ENCODE data around the gene GALM.

GALM gene

DNA sequence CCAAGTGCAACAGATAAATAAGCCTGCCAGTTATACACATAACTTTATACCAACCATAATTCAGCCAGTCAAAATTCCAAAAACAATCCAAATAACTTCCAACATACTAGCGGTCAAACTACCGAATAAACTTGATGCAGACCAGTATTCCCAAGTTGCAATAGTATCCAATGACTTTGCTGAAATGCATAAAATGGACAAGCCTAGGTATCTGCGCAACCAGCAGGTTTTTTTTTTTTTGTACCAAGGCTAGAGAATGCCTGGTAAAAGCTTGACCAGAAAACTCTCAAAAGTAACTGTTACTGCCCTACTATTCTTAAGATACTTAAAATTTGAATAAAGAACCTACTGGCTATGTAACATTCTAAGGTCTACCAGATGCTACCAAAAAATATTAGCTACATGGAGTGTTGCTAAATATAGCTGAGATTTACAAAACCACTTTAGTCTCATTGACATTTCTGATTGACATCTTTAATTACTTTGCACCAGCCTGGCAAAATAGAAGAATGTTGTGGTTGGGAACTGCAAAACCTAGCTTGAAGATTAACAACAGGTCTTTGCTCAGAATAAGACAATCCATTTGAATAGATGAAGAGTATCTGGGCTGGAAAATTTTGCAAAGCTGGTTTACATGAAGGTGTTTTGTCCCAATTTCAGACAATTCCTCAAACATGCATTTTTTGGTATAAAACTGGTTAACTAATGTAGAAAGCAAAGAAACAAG, 77.9 kb downstream of the GALM start:
- Histone ChIP-seq H3K9me3 (ENCODE audit: control insufficient read depth, insufficient read depth, low read depth, low read length) (no peaks in the 10 kb centered on the region), H3K27me3 (ENCODE audit: control insufficient read depth, insufficient read depth, low read length) (no peaks in the 10 kb centered on the region), H3K36me3 (ENCODE audit: control insufficient read depth, insufficient read depth, low read length) (peaks cover 89% of the 10 kb centered on the region), H3K27ac (ENCODE audit: low read depth, low read length) (no peak overlapping the region), H3K4me1 (ENCODE audit: control insufficient read depth, insufficient read depth, low read length) (peaks cover 8% of the 10 kb centered on the region; the same call in 1 of the 2 replicates), H3K9ac (ENCODE audit: low read length) (no peak overlapping the region), H3K4me3 (ENCODE audit: low read depth, low read length) (no peak overlapping the region)

DNA sequence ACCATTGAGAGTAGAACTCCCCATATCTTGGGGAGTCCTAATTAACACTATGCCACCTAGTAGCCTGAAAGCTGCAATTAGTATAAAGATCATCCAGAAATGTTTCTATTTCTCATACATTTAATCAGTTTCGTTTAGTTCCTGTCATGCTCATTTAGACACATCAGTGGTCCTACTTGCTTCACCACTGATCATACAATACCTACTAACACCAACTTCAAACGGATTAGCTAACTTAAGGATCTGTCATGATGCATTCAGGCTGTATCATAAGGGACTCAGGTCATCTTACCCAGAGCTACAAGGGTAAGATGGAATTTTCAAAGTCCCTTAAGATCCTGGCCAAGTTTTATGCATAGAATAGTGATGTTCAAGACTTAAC, 78.5 kb downstream of the GALM start:
- Histone ChIP-seq H3K27me3 (ENCODE audit: control insufficient read depth, insufficient read depth, low read length) (no peaks in the 10 kb centered on the region), H3K9ac (ENCODE audit: low read length) (no peak overlapping the region), H3K27ac (ENCODE audit: low read depth, low read length) (no peak overlapping the region), H3K4me3 (ENCODE audit: low read depth, low read length) (no peak overlapping the region), H3K36me3 (ENCODE audit: control insufficient read depth, insufficient read depth, low read length) (peaks cover 89% of the 10 kb centered on the region), H3K4me1 (ENCODE audit: control insufficient read depth, insufficient read depth, low read length) (peaks cover 11% of the 10 kb centered on the region; the same call in 1 of the 2 replicates), H3K9me3 (ENCODE audit: control insufficient read depth, insufficient read depth, low read depth, low read length) (no peaks in the 10 kb centered on the region)

DNA sequence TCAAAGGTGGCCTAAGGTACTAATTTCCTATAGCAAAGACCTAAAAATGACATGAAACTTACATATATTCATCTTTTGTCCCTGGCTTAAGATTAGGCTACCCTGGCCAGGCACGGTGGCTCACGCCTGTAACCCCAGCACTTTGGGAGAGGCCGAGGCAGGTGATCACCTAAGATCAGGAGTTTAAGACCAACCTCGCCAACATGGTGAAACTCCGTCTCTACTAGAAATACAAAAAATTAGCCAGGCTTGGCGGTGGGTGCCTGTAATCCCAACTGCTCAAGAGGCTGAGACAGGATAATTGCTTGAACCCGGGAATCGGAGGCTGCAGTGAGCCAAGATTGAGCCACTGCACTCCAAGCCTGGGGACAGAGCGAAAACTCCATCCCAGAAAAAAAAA, 79.4 kb downstream of the GALM start:
- H3K27me3 ChIP-seq (ENCODE audit: control insufficient read depth, insufficient read depth, low read length), result no peaks in the 10 kb centered on the region
- H3K9ac ChIP-seq (ENCODE audit: low read length), result no peak overlapping the region
- no peak overlapping the region for H3K27ac ChIP-seq (ENCODE audit: low read depth, low read length)
- H3K4me1 ChIP-seq (ENCODE audit: control insufficient read depth, insufficient read depth, low read length), result peaks cover 11% of the 10 kb centered on the region; the same call in 1 of the 2 replicates
- no peaks in the 10 kb centered on the region for H3K9me3 ChIP-seq (ENCODE audit: control insufficient read depth, insufficient read depth, low read depth, low read length)
- H3K4me3 ChIP-seq (ENCODE audit: low read depth, low read length), result no peak overlapping the region
- peaks cover 93% of the 10 kb centered on the region for H3K36me3 ChIP-seq (ENCODE audit: control insufficient read depth, insufficient read depth, low read length)

DNA sequence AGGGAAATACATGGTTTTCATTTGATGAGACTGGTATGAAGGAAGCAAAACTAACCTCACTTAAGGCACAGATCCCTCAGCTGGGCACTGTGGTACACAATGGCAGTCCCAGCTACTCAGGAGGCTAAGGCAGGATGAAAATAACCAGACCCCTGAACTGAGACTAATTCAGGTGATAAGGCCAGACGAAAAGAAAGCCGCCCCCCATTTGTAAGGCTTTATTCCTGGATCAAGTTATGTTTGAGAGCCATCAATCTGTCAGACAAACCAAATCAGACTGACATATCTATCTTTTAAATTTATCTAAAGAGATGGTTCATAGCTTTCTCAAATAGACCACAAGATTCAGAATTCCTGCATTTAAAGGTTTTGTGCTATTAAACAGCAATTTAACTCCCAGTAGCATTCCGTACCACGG, 81.1 kb downstream of the GALM start:
- no peak overlapping the region for H3K9ac ChIP-seq (ENCODE audit: low read length)
- peaks cover 13% of the 10 kb centered on the region for H3K4me1 ChIP-seq (ENCODE audit: control insufficient read depth, insufficient read depth, low read length)
- H3K4me3 ChIP-seq (ENCODE audit: low read depth, low read length), result no peak overlapping the region
- no peak overlapping the region for H3K27ac ChIP-seq (ENCODE audit: low read depth, low read length)
- peaks cover 85% of the 10 kb centered on the region for H3K36me3 ChIP-seq (ENCODE audit: control insufficient read depth, insufficient read depth, low read length)
- H3K9me3 ChIP-seq (ENCODE audit: control insufficient read depth, insufficient read depth, low read depth, low read length), result no peaks in the 10 kb centered on the region
- H3K27me3 ChIP-seq (ENCODE audit: control insufficient read depth, insufficient read depth, low read length), result no peaks in the 10 kb centered on the region

DNA sequence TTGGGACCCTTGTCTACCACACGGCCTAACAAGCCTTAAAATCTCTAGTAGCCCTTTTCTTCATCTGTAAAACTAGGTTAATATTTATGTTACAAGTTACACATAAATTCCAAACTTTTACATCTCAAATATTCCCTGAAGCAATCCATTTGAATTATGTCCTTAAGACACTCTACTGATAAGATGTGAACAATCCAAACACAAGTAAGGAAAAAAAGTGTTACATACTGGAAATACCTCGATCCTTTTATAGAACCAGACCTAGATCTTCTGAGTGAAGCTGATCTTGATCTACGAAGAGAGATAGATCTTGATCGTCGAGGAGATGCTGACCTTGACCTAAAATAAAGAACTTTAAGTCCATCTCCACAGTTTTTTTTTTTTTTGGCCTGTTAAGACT, 81.9 kb downstream of the GALM start:
- H3K4me3 ChIP-seq (ENCODE audit: low read depth, low read length), result 0 out of 2 replicates have a peak overlapping the region, but pooled peaks have one; percentile 99

DNA sequence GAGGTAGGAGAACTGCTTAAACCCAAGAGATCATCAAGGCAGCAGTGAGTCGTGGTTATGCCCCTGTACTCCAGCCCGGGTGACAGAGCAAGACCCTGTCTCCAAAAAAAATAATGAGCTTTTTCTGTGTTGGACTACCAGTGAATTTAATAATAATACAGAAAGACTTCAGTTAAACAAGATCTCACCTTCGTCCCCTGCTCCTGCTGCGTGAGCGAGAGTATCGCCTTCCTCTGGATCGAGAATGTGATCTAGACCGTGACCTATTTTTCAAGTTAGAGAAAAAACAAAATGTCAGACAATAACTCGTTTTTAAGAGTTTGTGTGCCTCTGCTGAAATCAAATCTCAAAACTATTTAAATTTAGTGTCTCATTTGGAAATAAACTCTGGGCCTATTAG, 82.5 kb downstream of the GALM start:
- Histone ChIP-seq H3K9me3 (ENCODE audit: control insufficient read depth, insufficient read depth, low read depth, low read length) (no peaks in the 10 kb centered on the region), H3K9ac (ENCODE audit: low read length) (no peak overlapping the region), H3K4me3 (ENCODE audit: low read depth, low read length) (peak overlapping the region; percentile 99), H3K27me3 (ENCODE audit: control insufficient read depth, insufficient read depth, low read length) (no peaks in the 10 kb centered on the region), H3K27ac (ENCODE audit: low read depth, low read length) (no peak overlapping the region), H3K4me1 (ENCODE audit: control insufficient read depth, insufficient read depth, low read length) (peaks cover 18% of the 10 kb centered on the region), H3K36me3 (ENCODE audit: control insufficient read depth, insufficient read depth, low read length) (peaks cover 72% of the 10 kb centered on the region)

More for the DNA sequence above, 81.9 kb downstream of the GALM start:
- Histone ChIP-seq H3K9me3 (ENCODE audit: control insufficient read depth, insufficient read depth, low read depth, low read length) (no peaks in the 10 kb centered on the region), H3K9ac (ENCODE audit: low read length) (no peak overlapping the region), H3K36me3 (ENCODE audit: control insufficient read depth, insufficient read depth, low read length) (peaks cover 77% of the 10 kb centered on the region), H3K27ac (ENCODE audit: low read depth, low read length) (no peak overlapping the region), H3K4me1 (ENCODE audit: control insufficient read depth, insufficient read depth, low read length) (peaks cover 18% of the 10 kb centered on the region), H3K27me3 (ENCODE audit: control insufficient read depth, insufficient read depth, low read length) (no peaks in the 10 kb centered on the region)

DNA sequence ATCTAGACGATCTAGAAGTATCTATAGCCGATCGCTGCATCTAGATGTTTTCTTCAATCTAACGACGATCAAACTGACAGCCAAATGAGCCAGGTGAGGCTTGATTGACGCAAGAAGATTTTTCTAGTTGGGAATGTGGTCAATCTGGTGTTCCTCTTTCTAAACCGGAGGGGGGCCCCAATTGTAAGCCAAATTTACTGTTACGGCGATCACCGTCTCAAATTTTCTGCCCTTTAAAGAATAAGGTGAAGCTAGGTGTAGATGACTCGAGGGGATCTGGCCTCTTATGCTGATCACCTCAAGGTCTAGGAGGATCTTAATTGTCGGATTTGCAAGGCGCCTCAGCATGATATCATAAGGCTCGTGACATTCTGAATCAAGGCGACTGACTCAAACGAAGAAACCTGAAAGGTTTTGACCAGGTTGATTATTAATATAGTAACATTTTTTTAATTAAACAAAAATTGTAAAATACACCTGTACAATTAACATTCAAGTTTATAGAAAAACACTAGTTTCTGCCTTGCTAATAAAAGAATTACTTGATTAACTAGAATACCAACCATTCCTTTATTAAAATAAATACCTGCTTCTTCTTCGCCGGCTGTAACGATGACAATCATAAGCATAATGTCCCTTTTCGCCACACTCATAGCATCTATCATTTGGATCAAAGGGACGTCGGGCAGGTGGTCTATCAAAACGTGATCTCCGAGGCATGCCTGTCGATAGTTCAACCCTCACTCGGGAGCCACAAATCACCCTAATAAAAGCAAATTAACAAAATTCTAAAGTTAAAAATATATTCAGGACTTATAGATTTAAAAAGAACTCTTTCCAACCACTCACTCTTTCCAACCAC, 83.3 kb downstream of the GALM start:
- H3K4me1 ChIP-seq (ENCODE audit: control insufficient read depth, insufficient read depth, low read length), result peaks cover 18% of the 10 kb centered on the region
- H3K27ac ChIP-seq (ENCODE audit: low read depth, low read length), result no peak overlapping the region
- H3K9me3 ChIP-seq (ENCODE audit: control insufficient read depth, insufficient read depth, low read depth, low read length), result no peaks in the 10 kb centered on the region
- no peaks in the 10 kb centered on the region for H3K27me3 ChIP-seq (ENCODE audit: control insufficient read depth, insufficient read depth, low read length)
- peak overlapping the region; percentile 100 for H3K9ac ChIP-seq (ENCODE audit: low read length)
- peaks cover 64% of the 10 kb centered on the region for H3K36me3 ChIP-seq (ENCODE audit: control insufficient read depth, insufficient read depth, low read length)
- peak overlapping the region; percentile 99 for H3K4me3 ChIP-seq (ENCODE audit: low read depth, low read length)

DNA sequence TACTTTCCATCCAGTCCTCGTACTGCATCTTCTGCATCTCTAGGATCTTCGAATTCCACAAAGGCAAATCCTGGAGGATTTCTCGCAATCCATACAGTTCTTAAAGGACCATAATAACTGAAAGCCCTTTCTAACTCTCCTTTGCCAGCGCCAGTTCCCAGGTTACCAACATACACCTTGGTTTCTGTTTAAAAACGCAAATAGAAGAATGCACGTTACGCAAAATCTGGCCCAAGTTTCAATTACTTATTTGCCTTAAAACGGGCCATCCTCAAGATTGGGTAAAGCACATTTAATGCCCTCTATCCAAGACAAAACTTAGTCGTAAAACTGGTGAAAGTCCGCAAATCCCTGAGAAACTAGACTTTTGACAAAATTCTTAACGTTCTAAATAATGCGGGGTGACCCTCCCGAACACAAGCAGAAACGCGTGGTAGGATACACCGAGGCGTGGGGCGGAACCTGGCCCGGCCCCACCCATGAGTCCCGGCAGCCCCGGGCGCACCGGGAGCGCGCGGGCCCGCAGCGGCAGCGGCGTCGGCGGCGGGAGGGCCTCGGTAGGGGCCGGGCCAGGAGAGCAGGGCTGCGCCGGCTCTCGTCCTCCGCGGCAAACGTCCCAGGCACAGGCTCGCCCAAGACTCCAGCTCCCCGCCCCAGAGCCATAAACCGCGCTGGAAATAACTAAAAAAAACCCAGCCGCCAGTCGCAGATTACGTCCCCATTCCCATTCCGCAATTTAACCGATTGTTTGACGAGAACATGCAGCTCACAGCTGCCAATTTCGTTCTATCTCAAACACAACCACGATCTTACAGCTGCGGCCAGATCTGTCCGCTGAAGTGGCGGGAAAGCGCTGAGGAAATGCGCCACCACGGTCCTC, 84.3 kb downstream of the GALM start:
- H3K27ac ChIP-seq (ENCODE audit: low read depth, low read length), result peak overlapping the region; percentile 97
- no peaks in the 10 kb centered on the region for H3K27me3 ChIP-seq (ENCODE audit: control insufficient read depth, insufficient read depth, low read length)
- H3K9ac ChIP-seq (ENCODE audit: low read length), result peak overlapping the region; percentile 100
- peaks cover 53% of the 10 kb centered on the region for H3K36me3 ChIP-seq (ENCODE audit: control insufficient read depth, insufficient read depth, low read length)
- peak overlapping the region; percentile 99 for H3K4me3 ChIP-seq (ENCODE audit: low read depth, low read length)
- no peaks in the 10 kb centered on the region for H3K9me3 ChIP-seq (ENCODE audit: control insufficient read depth, insufficient read depth, low read depth, low read length)
- peaks cover 18% of the 10 kb centered on the region for H3K4me1 ChIP-seq (ENCODE audit: control insufficient read depth, insufficient read depth, low read length)

DNA sequence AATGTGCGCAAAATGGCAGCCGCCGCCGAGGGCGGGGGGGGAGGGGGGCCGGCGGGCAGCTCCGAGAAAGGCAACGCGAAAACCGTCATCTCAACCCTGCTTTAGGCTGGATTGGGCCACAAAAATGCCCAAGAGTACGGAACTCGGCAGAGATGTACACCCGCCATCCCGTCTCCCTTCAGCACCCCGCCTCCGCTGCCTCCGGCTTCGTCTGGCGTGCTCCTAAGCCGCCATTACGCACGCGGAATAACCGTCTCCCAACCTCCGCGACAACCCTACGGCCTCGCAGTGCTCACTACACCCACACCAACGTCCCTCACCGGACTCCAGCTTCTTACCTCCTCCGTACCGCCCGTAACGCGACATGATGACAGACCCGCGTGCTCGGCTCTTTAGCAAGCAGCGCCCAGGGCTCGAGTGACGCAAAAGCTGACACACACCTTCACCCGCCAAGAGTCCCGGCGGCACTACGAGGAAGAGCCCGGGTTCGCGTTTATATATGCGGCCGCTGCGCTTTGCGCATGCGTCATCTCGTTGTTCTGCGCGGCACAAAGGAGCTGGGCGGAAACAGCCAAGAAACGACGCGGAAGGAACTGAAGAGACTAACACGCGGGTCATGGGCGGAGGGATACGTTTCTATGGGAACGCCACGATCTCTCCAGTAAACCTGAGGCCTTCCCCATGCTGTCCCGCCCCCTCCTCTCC, 85.1 kb downstream of the GALM start, which contains the start of gene SRSF7:
Gene SRSF7 (minus strand): TSS at position 471 of the 705 bp plus-strand sequence. CDS start 105 bp downstream, at position 366.
- Histone ChIP-seq H3K9ac (ENCODE audit: low read length) (peak within 1 kb of the TSS; percentile 100), H3K27me3 (ENCODE audit: control insufficient read depth, insufficient read depth, low read length) (no peaks in the 10 kb centered on the region), H3K36me3 (ENCODE audit: control insufficient read depth, insufficient read depth, low read length) (peaks cover 45% of the 10 kb centered on the region), H3K4me3 (ENCODE audit: low read depth, low read length) (peak within 1 kb of the TSS; percentile 99), H3K9me3 (ENCODE audit: control insufficient read depth, insufficient read depth, low read depth, low read length) (no peaks in the 10 kb centered on the region), H3K27ac (ENCODE audit: low read depth, low read length) (peak within 1 kb of the TSS; percentile 97), H3K4me1 (ENCODE audit: control insufficient read depth, insufficient read depth, low read length) (peaks cover 18% of the 10 kb centered on the region)

Measured in HUES6 (cell line).